ENCODE results near the gene ZNF423.

DNA sequence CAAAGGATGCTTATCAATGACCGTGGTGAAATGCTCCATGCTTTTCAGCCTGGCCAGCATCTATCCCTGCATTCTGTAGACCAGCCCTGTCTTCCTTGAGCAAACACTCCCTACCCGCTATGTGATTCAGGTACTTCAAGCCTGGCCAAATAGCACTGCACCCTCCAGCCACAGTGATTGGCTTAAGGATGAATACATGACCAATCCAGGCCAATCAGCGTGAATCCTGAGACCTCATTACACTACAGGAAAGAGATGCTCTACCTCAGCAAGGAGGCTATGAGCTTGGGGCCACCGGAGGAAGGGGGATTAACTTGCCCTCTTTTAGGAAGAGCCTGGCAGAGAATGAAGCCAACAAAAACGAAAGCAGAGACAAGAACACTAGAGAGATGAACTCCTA, 162.5 kb downstream of the ZNF423 start:
- TF ChIP-seq, protein P1, sequence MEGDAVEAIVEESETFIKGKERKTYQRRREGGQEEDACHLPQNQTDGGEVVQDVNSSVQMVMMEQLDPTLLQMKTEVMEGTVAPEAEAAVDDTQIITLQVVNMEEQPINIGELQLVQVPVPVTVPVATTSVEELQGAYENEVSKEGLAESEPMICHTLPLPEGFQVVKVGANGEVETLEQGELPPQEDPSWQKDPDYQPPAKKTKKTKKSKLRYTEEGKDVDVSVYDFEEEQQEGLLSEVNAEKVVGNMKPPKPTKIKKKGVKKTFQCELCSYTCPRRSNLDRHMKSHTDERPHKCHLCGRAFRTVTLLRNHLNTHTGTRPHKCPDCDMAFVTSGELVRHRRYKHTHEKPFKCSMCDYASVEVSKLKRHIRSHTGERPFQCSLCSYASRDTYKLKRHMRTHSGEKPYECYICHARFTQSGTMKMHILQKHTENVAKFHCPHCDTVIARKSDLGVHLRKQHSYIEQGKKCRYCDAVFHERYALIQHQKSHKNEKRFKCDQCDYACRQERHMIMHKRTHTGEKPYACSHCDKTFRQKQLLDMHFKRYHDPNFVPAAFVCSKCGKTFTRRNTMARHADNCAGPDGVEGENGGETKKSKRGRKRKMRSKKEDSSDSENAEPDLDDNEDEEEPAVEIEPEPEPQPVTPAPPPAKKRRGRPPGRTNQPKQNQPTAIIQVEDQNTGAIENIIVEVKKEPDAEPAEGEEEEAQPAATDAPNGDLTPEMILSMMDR (IDR thresholded peaks at IDR 0.05; ENCODE audit: low read length): no peak
- TF ChIP-seq EZH2 (optimal IDR thresholded peaks at IDR 0.05; ENCODE audit: low read depth, low read length): no peak

Measured in MM.1S (cell line).